Renal pelvis (tissue), 3 donors: ENCODE measurements around the gene MSI2. TPM values are rescaled to one million over a fixed set of nuclear protein-coding genes. Genes with fewer than 3 reads are reported as not detected.

Source experiments
- polyA plus RNA-seq, 3 donors: library from polyadenylated mRNA; unstranded; fragments of 120-200 nt; gene quantifications; one replicate each; pipeline ENCODE4 v1.2.1, GENCODE V29; 2013; ENCODE audit not compliant: insufficient read length in 3 of 3

Gene MSI2
- polyA plus RNA-seq, 3 donors, result 79.4 to 105 (median 95.5) TPM

Other genes with a start within 250 kb of the MSI2 start
- 10 to 100 TPM; 36.0 to 40.5 (median 39.5) TPM for gene AKAP1, start 171.3 kb upstream of the MSI2 start, polyA plus RNA-seq